Measurements from ENCODE around the gene BRF1. TPM values are rescaled to one million over a fixed set of nuclear protein-coding genes. Genes with fewer than 3 reads are reported as not detected.
A peak's percentile ranks its signal among the peaks of the same experiment; 100 is the strongest.

The BRF1 gene
- total RNA-seq, 1 experiment from 2014 or later: 23.4 TPM

GRCh38 chr14:105255021-105255507 lies 45.7 kb downstream of the BRF1 start:
- peak; percentile 65 for DNase-seq (ENCODE audit: low read depth, low spot score)
- in situ Hi-C loops (cut with HindIII; ENCODE audit: low pct_unique_long_range_greater_than_20kb, low sequenced_read_pairs): no loop called here

- in situ Hi-C loops (cut with HindIII; ENCODE audit: low pct_unique_long_range_greater_than_20kb, low sequenced_read_pairs): no loop called here
- DNase-seq (ENCODE audit: low read depth, low spot score): no peak
Observed at GRCh38 chr14:105253329-105253682, 47.5 kb downstream of the BRF1 start.

GRCh38 chr14:105252552-105253328 lies 48.1 kb downstream of the BRF1 start:
- in situ Hi-C loops (cut with HindIII; ENCODE audit: low pct_unique_long_range_greater_than_20kb, low sequenced_read_pairs): no loop called here

GRCh38 chr14:105251920-105252319 lies 48.9 kb downstream of the BRF1 start:
- DNase-seq (ENCODE audit: low read depth, low spot score): no peak
- in situ Hi-C loops (cut with HindIII; ENCODE audit: low pct_unique_long_range_greater_than_20kb, low sequenced_read_pairs): no loop called here

More at GRCh38 chr14:105252552-105253328, 48.1 kb downstream of the BRF1 start:
- no peak for DNase-seq (ENCODE audit: low read depth, low spot score)

- in situ Hi-C loops (cut with HindIII; ENCODE audit: low pct_unique_long_range_greater_than_20kb, low sequenced_read_pairs): no loop called here
- DNase-seq (ENCODE audit: low read depth, low spot score): no peak
Observed at GRCh38 chr14:105250986-105251385, 49.8 kb downstream of the BRF1 start.

- DNase-seq (ENCODE audit: low read depth, low spot score): no peak
- in situ Hi-C loops (cut with HindIII; ENCODE audit: low pct_unique_long_range_greater_than_20kb, low sequenced_read_pairs): no loop called here
Observed at GRCh38 chr14:105250008-105250366, 50.8 kb downstream of the BRF1 start.

- no peak for DNase-seq (ENCODE audit: low read depth, low spot score)
- in situ Hi-C loops (cut with HindIII; ENCODE audit: low pct_unique_long_range_greater_than_20kb, low sequenced_read_pairs): no loop called here
Observed at GRCh38 chr14:105249182-105250007, 51.4 kb downstream of the BRF1 start.

- in situ Hi-C loops (cut with HindIII; ENCODE audit: low pct_unique_long_range_greater_than_20kb, low sequenced_read_pairs): no loop called here
- DNase-seq (ENCODE audit: low read depth, low spot score): peak; percentile 85
Observed at GRCh38 chr14:105248368-105249181, 52.2 kb downstream of the BRF1 start, which contains the start of gene BTBD6. Gene BTBD6 (plus strand): TSS chr14:105248533. CDS start chr14:105248712, 179 bp downstream.

GRCh38 chr14:105247715-105248367 lies 53.0 kb downstream of the BRF1 start:
- no peak for DNase-seq (ENCODE audit: low read depth, low spot score)
- in situ Hi-C loops (cut with HindIII; ENCODE audit: low pct_unique_long_range_greater_than_20kb, low sequenced_read_pairs): no loop called here

- in situ Hi-C loops (cut with HindIII; ENCODE audit: low pct_unique_long_range_greater_than_20kb, low sequenced_read_pairs): no loop called here
- DNase-seq (ENCODE audit: low read depth, low spot score): no peak
Observed at GRCh38 chr14:105247026-105247425, 53.8 kb downstream of the BRF1 start.

- no peak for DNase-seq (ENCODE audit: low read depth, low spot score)
- in situ Hi-C loops (cut with HindIII; ENCODE audit: low pct_unique_long_range_greater_than_20kb, low sequenced_read_pairs): no loop called here
Observed at GRCh38 chr14:105244334-105244733, 56.5 kb downstream of the BRF1 start.

GRCh38 chr14:105241641-105242040 lies 59.2 kb downstream of the BRF1 start:
- in situ Hi-C loops (cut with HindIII; ENCODE audit: low pct_unique_long_range_greater_than_20kb, low sequenced_read_pairs): no loop called here
- no peak for DNase-seq (ENCODE audit: low read depth, low spot score)

GRCh38 chr14:105240811-105241576 lies 59.8 kb downstream of the BRF1 start:
- DNase-seq (ENCODE audit: low read depth, low spot score): no peak
- in situ Hi-C loops (cut with HindIII; ENCODE audit: low pct_unique_long_range_greater_than_20kb, low sequenced_read_pairs): no loop called here

- in situ Hi-C loops (cut with HindIII; ENCODE audit: low pct_unique_long_range_greater_than_20kb, low sequenced_read_pairs): no loop called here
Observed at GRCh38 chr14:105229099-105229655, 71.6 kb downstream of the BRF1 start.

GRCh38 chr14:105228562-105228961 lies 72.2 kb downstream of the BRF1 start:
- DNase-seq (ENCODE audit: low read depth, low spot score): no peak
- in situ Hi-C loops (cut with HindIII; ENCODE audit: low pct_unique_long_range_greater_than_20kb, low sequenced_read_pairs): no loop called here

More at GRCh38 chr14:105229099-105229655, 71.6 kb downstream of the BRF1 start:
- DNase-seq (ENCODE audit: low read depth, low spot score): no peak

GRCh38 chr14:105227346-105227745 lies 73.5 kb downstream of the BRF1 start:
- no peak for DNase-seq (ENCODE audit: low read depth, low spot score)
- in situ Hi-C loops (cut with HindIII; ENCODE audit: low pct_unique_long_range_greater_than_20kb, low sequenced_read_pairs): no loop called here
